IMR-90 (cell line): ENCODE data around the gene SPTB. TPM values are rescaled to one million over a fixed set of nuclear protein-coding genes. Genes with fewer than 3 reads are reported as not detected.

Source experiments
- ATAC-seq: fragments of 200-7000 bp; cut with Tn5 transposase; 2 replicates; pipeline ENCODE4 v1.9.1; 2020; ENCODE audit warnings: low read depth, mild to moderate bottlenecking, moderate library complexity
- BruUV-seq: library from RNA; stranded (reverse); fragments of 400-500 nt; replicated peaks from 2 replicates; lab custom pipeline; 2021; lab: Mats Ljungman, UMichigan
- CTCF ChIA-PET: fragments of 300-600 bp; formaldehyde crosslinking; extraction: SDS; loops from one replicate; lab custom pipeline; 2021; ENCODE audit warnings: antibody characterized with exemption; lab: Yijun Ruan, JAX
- POLR2A ChIA-PET: fragments of 300-600 bp; sonication (Branson Sonifier 250); formaldehyde crosslinking; loops from one replicate; lab custom pipeline; 2022; ENCODE audit warnings: antibody characterized with exemption; ENCODE audit not compliant: unreplicated experiment; lab: Charles Lee
- DNase-seq: peaks from one replicate; pipeline ENCODE4 v3.0.0; 2013
- H2AFZ ChIP-seq: replicated peaks from 2 replicates; pipeline ENCODE3; 2013; ENCODE audit warnings: low read length, mild to moderate bottlenecking; ENCODE audit not compliant: poor library complexity
- H2AK5ac ChIP-seq: 2 replicates; pipeline ENCODE4 v1.6.1; 2013; ENCODE audit warnings: low read depth, low read length, inconsistent platforms
- H2AK9ac ChIP-seq: replicated peaks from 2 replicates; pipeline ENCODE3; 2013; ENCODE audit warnings: mild to moderate bottlenecking, low read depth, low read length, moderate library complexity; ENCODE audit not compliant: poor library complexity
- H2BK120ac ChIP-seq: 2 replicates; pipeline ENCODE4 v1.6.1; 2013; ENCODE audit warnings: low read depth, low read length, inconsistent platforms
- H2BK15ac ChIP-seq: 3 replicates; pipeline ENCODE4 v1.6.1; 2013; ENCODE audit warnings: low read depth, low read length, inconsistent platforms
- H2BK20ac ChIP-seq: 2 replicates; pipeline ENCODE4 v1.6.1; 2013; ENCODE audit warnings: low read depth, mild to moderate bottlenecking, inconsistent platforms, low read length, moderate library complexity
- H2BK5ac ChIP-seq: 2 replicates; pipeline ENCODE4 v1.6.1; 2013; ENCODE audit warnings: mild to moderate bottlenecking, low read depth, low read length, inconsistent platforms; ENCODE audit not compliant: poor library complexity, severe bottlenecking
- H3K14ac ChIP-seq: replicated peaks from 2 replicates; pipeline ENCODE4 v1.6.1; 2013; ENCODE audit warnings: low read depth, low read length, inconsistent platforms
- H3K18ac ChIP-seq: 2 replicates; pipeline ENCODE4 v1.6.1; 2013; ENCODE audit warnings: low read depth, low read length, control low read depth
- H3K23ac ChIP-seq: 2 replicates; pipeline ENCODE4 v1.6.1; 2013; ENCODE audit warnings: low read depth, low read length, inconsistent platforms
- H3K27ac ChIP-seq: 2 replicates; pipeline ENCODE4 v1.5.1; 2013; ENCODE audit warnings: mild to moderate bottlenecking, control low read depth, low read length; ENCODE audit not compliant: insufficient read depth
- H3K27me3 ChIP-seq: 2 replicates; pipeline ENCODE4 v1.6.1; 2013; ENCODE audit warnings: low read length; ENCODE audit not compliant: control insufficient read depth, insufficient read depth
- H3K36me3 ChIP-seq: 2 replicates; pipeline ENCODE4 v1.6.1; 2013; ENCODE audit warnings: low read length, mixed read lengths; ENCODE audit not compliant: control insufficient read depth, insufficient read depth
- H3K4ac ChIP-seq: 2 replicates; pipeline ENCODE4 v1.6.1; 2013; ENCODE audit warnings: low read depth, low read length, inconsistent platforms
- H3K4me1 ChIP-seq: 2 replicates; pipeline ENCODE4 v1.6.1; 2013; ENCODE audit warnings: low read length, mixed read lengths; ENCODE audit not compliant: control insufficient read depth, insufficient read depth
- H3K4me2 ChIP-seq: 2 replicates; pipeline ENCODE4 v1.6.1; 2013; ENCODE audit warnings: low read depth, mild to moderate bottlenecking, control low read depth, low read length, moderate library complexity
- H3K4me3 ChIP-seq: 2 replicates; pipeline ENCODE4 v1.5.1; 2013; ENCODE audit warnings: low read depth, mild to moderate bottlenecking, control low read depth, low read length, moderate library complexity; ENCODE audit not compliant: insufficient read depth
- H3K56ac ChIP-seq: 2 replicates; pipeline ENCODE4 v1.6.1; 2013; ENCODE audit warnings: low read length, inconsistent platforms; ENCODE audit not compliant: insufficient read depth; ENCODE audit errors: extremely low read depth
- H3K79me1 ChIP-seq, 2 experiments: 2 replicates each; pipeline ENCODE4 v1.6.1; 2013; ENCODE audit warnings: low read length in 2 of 2, inconsistent platforms in 1 of 2, low read depth in 1 of 2
- H3K9ac ChIP-seq: 2 replicates; pipeline ENCODE4 v1.6.1; 2013; ENCODE audit warnings: low read depth, low read length, control low read depth
- H3K9me1 ChIP-seq: 2 replicates; pipeline ENCODE4 v1.6.1; 2013; ENCODE audit warnings: low read length, inconsistent platforms; ENCODE audit not compliant: insufficient read depth
- H3K9me3 ChIP-seq: 2 replicates; pipeline ENCODE4 v1.6.1; 2013; ENCODE audit warnings: low read length; ENCODE audit not compliant: control insufficient read depth, insufficient read depth
- H4K20me1 ChIP-seq: 2 replicates; pipeline ENCODE4 v1.6.1; 2013; ENCODE audit warnings: low read length, inconsistent platforms; ENCODE audit not compliant: insufficient read depth
- H4K5ac ChIP-seq: 2 replicates; pipeline ENCODE4 v1.6.1; 2013; ENCODE audit warnings: mild to moderate bottlenecking, low read depth, low read length, control low read depth
- H4K8ac ChIP-seq, 2 experiments: 2 replicates each; pipeline ENCODE4 v1.6.1; 2013; ENCODE audit warnings: low read depth in 2 of 2, low read length in 2 of 2, control low read depth in 1 of 2, inconsistent platforms in 1 of 2
- H4K91ac ChIP-seq: 2 replicates; pipeline ENCODE4 v1.6.1; 2013; ENCODE audit warnings: low read depth, low read length, inconsistent platforms; ENCODE audit not compliant: insufficient read depth
- RAD21 ChIP-seq: IDR thresholded peaks from 2 replicates; pipeline ENCODE4 v1.6.1; 2012; ENCODE audit warnings: low read length, improper control_type of control experiment
- WGBS, 2 experiments: methylation state at CpG; one replicate each; pipeline versions ENCODE4 v1.1.5 to v1.1.7; 2013; ENCODE audit warnings: missing lambda C conversion rate in 2 of 2; ENCODE audit not compliant: insufficient read length in 1 of 2; ENCODE audit errors: extremely low coverage in 2 of 2; 5-methylcytosine and 5-hydroxymethylcytosine counted together
- dilution Hi-C: fragments of 300-500 bp; cut with HindIII; formaldehyde crosslinking; loops from one replicate; pipeline ENCODE4 v1.14.3; 2018; ENCODE audit warnings: low sequenced_read_pairs; ENCODE audit not compliant: unreplicated experiment
- in situ Hi-C: fragments of 300-500 bp; cut with MboI; formaldehyde crosslinking; loops from 3 replicates; pipeline ENCODE4 v1.14.3; 2019; ENCODE audit warnings: low sequenced_read_pairs, inconsistent platforms, mixed read lengths
- intact Hi-C: fragments of 100-400 bp; cut with micrococcal nuclease; formaldehyde crosslinking; loops from 2 replicates; pipeline ENCODE4 v1.10.0; 2022
- polyA plus RNA-seq, 3 experiments: library from polyadenylated mRNA; depleted of rRNA; stranded (reverse); fragments of >200 nt; gene quantifications; 2 replicates each; pipeline ENCODE4 v1.2.3, GENCODE V29; 2012; ENCODE audit warnings: low replicate concordance in 1 of 3
- total RNA-seq: library from RNA; depleted of rRNA; stranded (reverse); fragments of >200 nt; gene quantifications from 2 replicates; pipeline ENCODE4 v1.2.3, GENCODE V29; 2012

SPTB gene
- total and polyA plus RNA-seq, 2 of the 4 experiments (the other 2 are of a cell fraction) = under 0.01 to 0.07 TPM

DNA sequence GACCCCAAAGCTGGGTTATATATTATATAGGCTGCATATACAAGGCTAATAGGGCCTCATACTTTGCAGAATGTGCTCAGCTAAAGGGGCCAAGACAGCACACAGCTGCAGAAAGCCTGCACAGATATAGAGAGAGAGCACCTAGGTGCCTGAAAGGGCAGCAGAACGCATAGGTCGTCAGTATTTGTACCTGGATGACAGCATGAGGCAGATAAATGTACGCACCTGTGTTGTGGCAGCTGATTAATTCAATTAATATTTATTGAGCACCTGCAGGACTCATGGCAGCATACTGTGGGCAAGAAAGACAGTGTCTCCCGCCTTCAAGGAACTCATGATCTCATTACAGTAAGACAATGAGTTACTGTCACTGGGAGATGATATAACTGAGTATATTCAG is 33.4 kb downstream of the SPTB start:
- H3K14ac ChIP-seq = no peak overlapping the region
- no peak for ATAC-seq
- no peaks in the 10 kb centered on the region for H4K20me1 ChIP-seq
- H3K18ac ChIP-seq = no peak overlapping the region
- dilution Hi-C loops = no loop called here
- TF ChIP-seq RAD21 = no peak
- no peak overlapping the region for H2AK5ac ChIP-seq
- H3K27ac ChIP-seq = no peak overlapping the region
- no peak overlapping the region for H4K5ac ChIP-seq
- H3K36me3 ChIP-seq = no peaks in the 10 kb centered on the region
- H3K4ac ChIP-seq = no peak overlapping the region
- H3K56ac ChIP-seq = no peak overlapping the region
- WGBS, 2 experiments = 73% methylated on average over 2 of the region's 4 CpGs; no CpG with 5 or more reads in 1 of the 2 experiments
- H3K4me1 ChIP-seq = peaks cover 1% of the 10 kb centered on the region
- ChIA-PET POLR2A (no interaction called here), CTCF (interaction anchor here (0.6 kb wide), 1 partner anchor 23 kb away, joined by 3 read pairs; no protein-coding TSS in a partner anchor)
- peaks cover 58% of the 10 kb centered on the region for H3K27me3 ChIP-seq
- H2AFZ ChIP-seq = no peak overlapping the region
- no peak overlapping the region for H3K23ac ChIP-seq
- H3K4me3 ChIP-seq = no peak overlapping the region
- H3K9ac ChIP-seq = no peak overlapping the region
- no peak for DNase-seq
- H2BK120ac ChIP-seq = no peak overlapping the region
- in situ Hi-C loops = no loop called here
- no peaks in the 10 kb centered on the region for H3K9me1 ChIP-seq
- H3K4me2 ChIP-seq = no peak overlapping the region
- no peak overlapping the region for H2BK20ac ChIP-seq
- H4K91ac ChIP-seq = no peak overlapping the region
- no peaks in the 10 kb centered on the region for H3K79me1 ChIP-seq
- no peak overlapping the region for H2BK15ac ChIP-seq
- intact Hi-C loops = no loop called here
- H4K8ac ChIP-seq = no peak overlapping the region
- BruUV-seq = no TSS peak
- no peak overlapping the region for H2BK5ac ChIP-seq
- H2AK9ac ChIP-seq = no peak overlapping the region
- no peaks in the 10 kb centered on the region for H3K9me3 ChIP-seq
